Thoracic aorta (tissue), 2 donors: ENCODE results near the gene ATG16L1. TPM values are rescaled to one million over a fixed set of nuclear protein-coding genes. Genes with fewer than 3 reads are reported as not detected.

ENCODE experiments used
- ATAC-seq: fragments of 150-250 bp; one replicate; pipeline ENCODE4 v1.8.0; 2017; ENCODE audit warnings: low read depth; ENCODE audit not compliant: insufficient number of reproducible peaks, low FRiP score
- DNase-seq: peaks from one replicate; pipeline ENCODE4 v3.0.0-alpha.2; 2020; ENCODE audit warnings: low spot score
- H3K27ac ChIP-seq, 2 donors: fragments of 200-600 bp; sonication (generic); 1 replicate in 1 of 2; 2 replicates in 1 of 2; pipeline ENCODE4 v1.5.1; 2016; ENCODE audit warnings: mild to moderate bottlenecking in 2 of 2, moderate library complexity in 2 of 2
- H3K27me3 ChIP-seq: fragments of 200-600 bp; sonication (generic); replicated peaks from 2 replicates; pipeline ENCODE4 v1.6.0; 2016; ENCODE audit warnings: mild to moderate bottlenecking; ENCODE audit not compliant: insufficient read depth
- H3K36me3 ChIP-seq: fragments of 200-600 bp; sonication (generic); one replicate; pipeline ENCODE4 v1.5.1; 2016
- H3K4me1 ChIP-seq, 2 donors: fragments of 200-600 bp; sonication (generic); 1 replicate in 1 of 2; 2 replicates in 1 of 2; pipeline versions ENCODE4 v1.5.1 to v1.6.0; 2016; ENCODE audit warnings: low read depth in 2 of 2, mild to moderate bottlenecking in 1 of 2; ENCODE audit not compliant: control insufficient read depth in 1 of 2
- H3K4me3 ChIP-seq: fragments of 200-600 bp; sonication (generic); 2 replicates; pipeline ENCODE4 v1.5.1; 2016; ENCODE audit warnings: mild to moderate bottlenecking
- H3K9me3 ChIP-seq: fragments of 200-600 bp; sonication (generic); 2 replicates; pipeline ENCODE4 v1.5.1; 2016
- CTCF ChIP-seq: fragments of 200-600 bp; sonication (generic); IDR thresholded peaks from one replicate; pipeline ENCODE4 v1.5.1; 2019; ENCODE audit warnings: antibody characterized with exemption
- total RNA-seq, 2 donors: library from RNA; depleted of rRNA; stranded (reverse); fragments of >200 nt; gene quantifications; one replicate each; pipeline versions ENCODE4 v1.1.0 to v1.2.3, GENCODE V29; 2016

ATG16L1 gene
- total RNA-seq, 2 donors from 2014 or later: 21.8 to 63.2 TPM

GRCh38 chr2:233295891-233296290 lies 44.4 kb downstream of the ATG16L1 start:
- peaks cover 39% of the 10 kb centered on the region for H3K36me3 ChIP-seq
- no peaks in the 10 kb centered on the region for H3K27me3 ChIP-seq
- DNase-seq: no peak
- ATAC-seq: no peak
- no peaks in the 10 kb centered on the region for H3K9me3 ChIP-seq
- no peak overlapping the region for H3K4me3 ChIP-seq
- H3K27ac ChIP-seq: no peak overlapping the region
- H3K4me1 ChIP-seq: no peaks in the 10 kb centered on the region
- TF ChIP-seq CTCF: no peak

DNA sequence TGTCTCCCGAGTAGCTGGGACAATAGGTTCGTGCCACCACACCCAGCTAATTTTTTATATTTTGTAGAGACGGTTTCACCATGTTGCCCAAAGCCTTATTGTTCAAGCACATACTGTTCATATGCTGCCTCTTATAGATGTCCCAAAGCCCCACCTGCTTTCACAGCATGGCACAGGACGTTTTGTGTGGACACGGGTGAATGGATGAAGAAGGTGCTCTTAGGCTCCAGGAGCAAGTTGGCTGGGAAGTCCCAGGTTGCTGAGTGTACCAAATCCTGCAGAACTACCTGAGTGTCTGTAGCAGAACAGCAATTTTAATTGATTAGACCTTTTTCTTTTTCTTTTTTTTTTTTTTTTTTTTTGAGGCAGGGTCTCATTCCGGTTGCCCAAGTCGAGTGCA lies 45.6 kb downstream of the ATG16L1 start:
- Histone ChIP-seq H3K27me3 (no peaks in the 10 kb centered on the region), H3K36me3 (peaks cover 28% of the 10 kb centered on the region), H3K27ac (no peak overlapping the region), H3K4me3 (no peak overlapping the region), H3K9me3 (no peaks in the 10 kb centered on the region), H3K4me1 (no peaks in the 10 kb centered on the region)
- TF ChIP-seq CTCF: no peak
- ATAC-seq (no peak), DNase-seq (no peak)

- Histone ChIP-seq H3K27ac (no peak overlapping the region), H3K9me3 (no peaks in the 10 kb centered on the region), H3K4me3 (no peak overlapping the region), H3K27me3 (no peaks in the 10 kb centered on the region), H3K4me1 (no peaks in the 10 kb centered on the region), H3K36me3 (peaks cover 6% of the 10 kb centered on the region)
- no peak for TF ChIP-seq CTCF
- ATAC-seq (no peak), DNase-seq (no peak)
Measured at GRCh38 chr2:233300401-233300800, 48.9 kb downstream of the ATG16L1 start.

DNA sequence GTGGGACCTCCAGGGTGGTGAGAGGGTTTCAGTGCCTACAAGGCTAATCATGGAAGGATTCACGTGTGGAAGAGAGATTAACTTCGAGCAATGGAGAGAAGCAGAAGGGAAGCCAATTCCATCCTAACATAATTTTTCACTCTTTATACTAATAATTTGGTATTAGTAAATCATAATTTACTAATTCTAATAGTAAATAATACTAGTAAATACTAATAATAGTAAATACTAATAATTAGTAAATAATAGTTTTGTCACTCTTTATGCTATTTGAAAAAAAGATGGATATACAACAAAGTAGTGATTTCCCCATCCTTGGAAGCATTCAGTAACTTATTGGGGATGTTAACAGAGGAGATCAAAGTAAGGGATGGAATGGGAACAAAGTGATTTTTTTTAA lies 49.8 kb downstream of the ATG16L1 start:
- ATAC-seq (no peak), DNase-seq (no peak)
- Histone ChIP-seq H3K4me3 (no peak overlapping the region), H3K27me3 (no peaks in the 10 kb centered on the region), H3K4me1 (no peaks in the 10 kb centered on the region), H3K36me3 (no peaks in the 10 kb centered on the region), H3K27ac (no peak overlapping the region), H3K9me3 (no peaks in the 10 kb centered on the region)
- TF ChIP-seq CTCF: no peak

GRCh38 chr2:233301811-233302210 lies 50.3 kb downstream of the ATG16L1 start:
- H3K9me3 ChIP-seq: no peaks in the 10 kb centered on the region
- no peak overlapping the region for H3K27ac ChIP-seq
- H3K4me3 ChIP-seq: no peak overlapping the region
- no peaks in the 10 kb centered on the region for H3K4me1 ChIP-seq
- DNase-seq: no peak
- no peak for ATAC-seq
- H3K36me3 ChIP-seq: no peaks in the 10 kb centered on the region
- no peaks in the 10 kb centered on the region for H3K27me3 ChIP-seq
- TF ChIP-seq CTCF: no peak
